IPS-20b (cell line): Measurements from ENCODE around the gene MPC1.
"Not testable (repeated sequence)": the region's sequence is repeated elsewhere in the genome, so short reads cannot be mapped to it uniquely, and the experiment has no call there.

Experiments used
- H3K27ac ChIP-seq: one replicate; pipeline ENCODE4 v1.5.1; 2013; ENCODE audit warnings: low read length
- H3K27me3 ChIP-seq: 2 replicates; pipeline ENCODE4 v1.6.1; 2013; ENCODE audit warnings: mild to moderate bottlenecking, low read length, inconsistent platforms; ENCODE audit not compliant: insufficient read depth
- H3K36me3 ChIP-seq: 2 replicates; pipeline ENCODE4 v1.6.1; 2013; ENCODE audit warnings: low read depth, mild to moderate bottlenecking, inconsistent platforms, low read length, moderate library complexity; ENCODE audit not compliant: insufficient read depth
- H3K4me1 ChIP-seq: 2 replicates; pipeline ENCODE4 v1.6.1; 2013; ENCODE audit warnings: mild to moderate bottlenecking, control low read depth, inconsistent platforms, low read length, moderate library complexity; ENCODE audit not compliant: insufficient read depth
- H3K4me3 ChIP-seq: 2 replicates; pipeline ENCODE4 v1.5.1; 2013; ENCODE audit warnings: mild to moderate bottlenecking, low read length, inconsistent platforms
- H3K9ac ChIP-seq: 2 replicates; pipeline ENCODE4 v1.6.1; 2013; ENCODE audit warnings: low read depth, mild to moderate bottlenecking, inconsistent platforms, low read length, moderate library complexity
- H3K9me3 ChIP-seq: 2 replicates; pipeline ENCODE4 v1.6.1; 2013; ENCODE audit warnings: mild to moderate bottlenecking, low read depth, low read length, inconsistent platforms; ENCODE audit not compliant: insufficient read depth

MPC1 gene

DNA sequence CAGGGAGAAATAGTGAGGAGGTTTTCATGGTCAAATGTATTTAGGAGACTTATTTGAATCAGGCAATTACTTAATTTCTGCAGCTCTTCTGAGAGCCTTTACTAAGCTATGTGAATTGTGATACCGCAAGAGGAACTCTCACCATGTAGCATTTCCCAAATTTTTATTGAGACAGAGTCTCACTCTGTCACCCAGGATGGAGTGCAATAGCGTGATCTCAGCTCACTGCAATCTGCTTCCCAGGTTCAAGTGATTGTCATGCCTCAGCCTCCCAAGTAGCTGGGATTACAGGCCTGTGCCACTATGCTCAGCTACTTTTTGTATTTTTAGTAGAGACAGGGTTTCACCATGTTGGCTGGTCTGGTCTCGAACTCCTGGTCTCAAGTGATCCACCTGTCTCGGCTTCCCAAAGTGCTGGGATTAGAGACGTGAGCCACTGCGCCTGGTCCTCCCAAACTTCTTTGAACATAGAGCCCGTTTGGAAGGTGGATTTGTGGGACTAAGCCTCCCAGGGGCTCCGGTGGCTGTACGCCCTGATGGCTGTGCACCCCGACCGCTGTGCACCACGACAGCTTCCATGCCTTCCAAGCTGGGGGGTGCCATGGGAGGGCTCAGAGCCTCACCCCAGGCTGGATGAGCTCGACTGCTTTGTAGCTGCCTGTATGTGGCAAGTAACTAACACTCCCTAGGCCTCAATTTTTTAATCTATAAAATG is 5.7 kb upstream of the MPC1 start:
- H3K4me3 ChIP-seq = no peak overlapping the region
- no peaks in the 10 kb centered on the region for H3K36me3 ChIP-seq
- H3K4me1 ChIP-seq = peaks cover 4% of the 10 kb centered on the region
- H3K27me3 ChIP-seq = no peaks in the 10 kb centered on the region
- no peak overlapping the region for H3K9ac ChIP-seq
- H3K9me3 ChIP-seq = no peaks in the 10 kb centered on the region
- H3K27ac ChIP-seq = no peak overlapping the region

DNA sequence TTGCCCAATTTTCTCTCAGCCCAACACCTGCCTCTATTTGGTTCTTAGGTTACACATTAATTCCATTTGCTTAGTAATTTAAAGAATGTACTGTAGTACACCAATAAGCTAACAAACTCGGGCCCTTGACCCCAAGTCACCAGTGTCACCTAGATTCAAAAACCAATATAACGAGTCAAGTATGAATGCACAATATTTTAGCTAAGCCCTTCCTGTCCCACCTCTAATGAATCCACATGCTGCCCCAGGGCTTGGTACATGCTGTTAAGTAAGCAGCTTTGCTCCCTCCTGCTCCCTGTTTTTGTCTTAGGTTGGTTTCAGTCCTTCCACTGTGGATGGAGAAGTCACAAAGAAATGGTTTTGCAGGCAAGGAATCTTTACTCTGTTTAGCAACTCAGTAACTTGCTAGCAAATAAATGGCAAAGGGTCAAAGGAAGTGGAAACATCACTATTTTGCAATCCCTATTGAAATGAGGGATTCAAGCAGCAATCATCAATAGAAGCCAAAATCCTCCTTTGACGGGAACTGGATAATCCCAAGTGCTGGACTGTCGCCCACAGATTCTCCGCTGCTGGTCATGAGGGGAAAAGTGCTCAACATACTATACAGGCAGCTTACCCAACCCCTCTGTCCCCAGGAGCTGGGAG is 5.0 kb upstream of the MPC1 start:
- Histone ChIP-seq H3K36me3 (no peaks in the 10 kb centered on the region), H3K27me3 (no peaks in the 10 kb centered on the region), H3K9ac (no peak overlapping the region), H3K9me3 (no peaks in the 10 kb centered on the region), H3K27ac (no peak overlapping the region), H3K4me3 (no peak overlapping the region), H3K4me1 (peaks cover 4% of the 10 kb centered on the region)

DNA sequence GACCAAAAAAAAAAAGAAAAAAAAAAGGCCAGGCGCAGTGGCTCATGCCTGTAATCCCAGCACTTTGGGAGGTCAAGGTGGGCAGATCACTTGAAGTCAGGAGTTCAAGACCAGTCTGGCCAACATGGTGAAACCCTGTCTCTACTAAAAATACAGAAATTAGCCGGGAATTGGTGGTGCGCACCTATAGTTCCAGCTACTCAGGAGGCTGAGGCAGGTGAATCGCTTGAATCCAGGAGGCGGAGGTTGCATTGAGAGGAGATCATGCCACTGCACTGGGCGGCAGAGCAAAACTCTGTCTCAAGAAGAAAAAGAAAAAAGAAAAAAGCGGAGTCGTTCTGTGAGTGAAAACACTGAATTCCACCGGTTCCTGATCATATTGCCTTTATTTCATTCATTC is 4.4 kb upstream of the MPC1 start:
- H3K27ac ChIP-seq, H3K27me3 ChIP-seq, H3K4me1 ChIP-seq, H3K36me3 ChIP-seq, H3K9me3 ChIP-seq, H3K4me3 ChIP-seq, H3K9ac ChIP-seq: not testable (repeated sequence)

DNA sequence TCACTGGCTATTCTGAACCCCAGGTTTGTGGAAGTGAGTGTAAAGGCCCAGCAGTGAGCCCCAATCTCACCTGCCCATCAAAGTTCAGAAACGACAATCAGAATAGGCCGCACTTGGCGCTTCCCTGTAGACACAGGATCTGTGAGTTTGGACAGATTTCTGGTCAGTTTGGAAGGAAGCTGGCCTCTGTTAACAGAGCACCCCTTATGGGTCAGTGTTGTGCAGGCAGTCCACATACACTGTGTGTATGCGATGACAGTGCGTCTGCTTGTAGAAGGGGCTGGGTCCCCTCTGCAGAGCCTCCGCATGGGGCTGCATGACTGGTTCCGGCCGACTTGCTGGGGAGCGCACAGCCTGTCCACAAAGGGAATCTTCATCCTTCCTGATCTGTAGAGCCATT is 3.4 kb upstream of the MPC1 start:
- Histone ChIP-seq H3K9ac (no peak overlapping the region), H3K9me3 (no peaks in the 10 kb centered on the region), H3K27ac (no peak overlapping the region), H3K4me3 (no peak overlapping the region), H3K27me3 (no peaks in the 10 kb centered on the region; the same call in 1 of the 2 replicates), H3K36me3 (no peaks in the 10 kb centered on the region), H3K4me1 (peaks cover 9% of the 10 kb centered on the region)

- H3K9ac ChIP-seq = peak overlapping the region; percentile 83; the same call in 1 of the 2 replicates
- H3K27me3 ChIP-seq, H3K9me3 ChIP-seq, H3K36me3 ChIP-seq, H3K4me1 ChIP-seq: not testable (repeated sequence)
- H3K4me3 ChIP-seq = peak overlapping the region; percentile 93
- peak overlapping the region; percentile 12 for H3K27ac ChIP-seq
Measured at GRCh38 chr6:166383802-166384363, 1.1 kb upstream of the MPC1 start.

DNA sequence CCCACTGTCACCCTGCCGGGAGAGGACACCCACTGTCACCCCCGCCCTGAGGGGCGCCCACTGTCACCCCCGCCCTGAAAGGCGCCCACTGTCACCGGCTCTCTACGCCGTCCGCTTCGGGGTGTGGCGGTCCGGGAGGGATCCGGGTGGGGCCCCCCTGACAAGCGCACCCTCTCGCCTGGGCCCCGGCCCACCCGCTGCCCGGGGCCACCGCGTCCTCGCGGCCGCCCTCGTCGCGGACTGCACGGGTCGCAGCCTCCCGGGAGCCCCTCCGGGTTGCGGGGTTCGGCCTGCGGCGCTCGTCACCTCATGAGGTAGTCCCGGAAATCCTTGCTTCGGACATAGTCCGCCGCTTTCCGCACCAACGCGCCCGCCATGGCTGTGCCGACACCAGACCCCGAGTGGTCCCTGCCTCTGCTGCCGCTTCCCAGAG is 224 bp downstream of the MPC1 start:
- Histone ChIP-seq H3K9me3 (no peaks in the 10 kb centered on the region), H3K27ac (no peak overlapping the region), H3K4me3 (peak overlapping the region; percentile 93), H3K27me3 (no peaks in the 10 kb centered on the region; the same call in 1 of the 2 replicates), H3K4me1 (peaks cover 6% of the 10 kb centered on the region; the same call in 1 of the 2 replicates), H3K36me3 (no peaks in the 10 kb centered on the region), H3K9ac (no peak overlapping the region)

DNA sequence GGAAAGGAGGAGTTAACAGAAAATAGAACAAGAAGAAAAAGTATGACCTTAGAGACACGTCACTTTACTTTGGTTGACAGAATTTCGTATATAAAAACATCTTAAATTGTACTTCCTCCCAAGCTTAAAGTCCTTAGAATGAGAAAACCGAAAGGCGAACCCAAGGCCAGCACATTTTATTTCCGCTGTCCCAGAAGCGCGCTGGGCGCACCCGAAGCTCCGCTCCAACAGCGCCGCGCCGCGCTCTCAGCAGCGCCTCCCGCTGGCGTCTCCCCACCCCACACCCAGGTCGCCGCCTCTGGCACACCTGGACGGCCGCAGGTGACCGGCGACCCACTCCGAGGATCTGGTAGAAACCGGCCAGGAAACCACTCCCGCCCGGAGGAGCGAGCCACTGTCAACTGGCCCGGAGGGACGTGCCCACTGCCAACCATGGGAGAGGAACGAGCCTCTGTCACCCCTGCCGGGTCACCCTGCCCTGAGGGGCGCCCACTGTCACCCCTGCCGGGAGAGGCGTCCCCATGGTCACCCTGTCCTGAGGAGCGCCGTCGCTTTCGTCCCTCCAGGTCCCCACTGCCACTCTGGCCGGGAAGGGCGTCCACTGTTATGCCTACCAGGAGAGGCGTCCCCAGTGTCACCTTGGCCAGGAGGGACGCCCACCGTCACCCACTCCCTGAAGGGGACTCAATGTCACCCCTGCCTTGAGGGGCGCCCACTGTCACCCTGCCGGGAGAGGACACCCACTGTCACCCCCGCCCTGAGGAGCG is 824 bp downstream of the MPC1 start:
- Histone ChIP-seq H3K27me3 (no peaks in the 10 kb centered on the region; the same call in 1 of the 2 replicates), H3K27ac (no peak overlapping the region), H3K4me3 (peak overlapping the region; percentile 93), H3K9me3 (no peaks in the 10 kb centered on the region), H3K36me3 (no peaks in the 10 kb centered on the region), H3K4me1 (peaks cover 6% of the 10 kb centered on the region; the same call in 1 of the 2 replicates), H3K9ac (peak overlapping the region; percentile 45; the same call in 1 of the 2 replicates)

DNA sequence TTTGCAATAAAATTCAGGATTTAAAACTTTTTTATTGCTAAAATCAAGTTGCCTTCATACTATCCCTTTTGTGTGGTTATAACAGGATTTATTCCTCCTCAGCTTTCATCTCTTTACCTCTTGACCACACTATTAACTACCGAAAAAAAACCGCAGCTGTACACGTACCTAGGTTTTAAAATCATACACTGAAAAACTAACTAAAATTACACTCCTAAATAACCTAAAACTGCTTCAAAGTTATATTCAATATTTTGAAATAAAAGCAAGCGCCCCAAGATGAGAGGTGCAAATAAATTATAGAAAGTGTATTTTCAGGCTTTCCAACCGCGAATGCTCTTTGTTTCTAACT is 1.4 kb downstream of the MPC1 start:
- Histone ChIP-seq H3K27ac (no peak overlapping the region), H3K4me3 (peak overlapping the region; percentile 93)

DNA sequence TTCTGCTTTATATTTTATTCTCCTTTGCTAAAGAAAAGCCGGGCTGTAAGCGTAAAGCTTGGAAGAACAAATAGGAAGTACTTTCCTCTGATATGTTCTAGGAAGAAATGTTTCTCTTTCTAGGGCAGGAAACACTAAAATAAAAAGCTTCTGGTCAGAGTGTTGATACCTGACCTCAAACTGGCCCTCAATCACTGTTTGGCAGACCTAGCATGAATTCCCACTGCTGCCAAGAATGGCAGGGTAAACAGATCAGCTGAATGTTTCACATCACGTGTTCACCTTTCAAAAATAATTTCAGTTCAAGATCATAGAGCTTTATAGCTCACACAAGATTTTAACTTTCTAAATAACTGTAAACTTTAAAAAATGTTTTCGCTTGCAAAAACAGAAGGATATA is 2.9 kb downstream of the MPC1 start:
- Histone ChIP-seq H3K9me3 (no peaks in the 10 kb centered on the region), H3K4me3 (no peak overlapping the region), H3K9ac (no peak overlapping the region), H3K4me1 (peaks cover 6% of the 10 kb centered on the region; the same call in 1 of the 2 replicates), H3K27me3 (no peaks in the 10 kb centered on the region; the same call in 1 of the 2 replicates), H3K36me3 (no peaks in the 10 kb centered on the region), H3K27ac (no peak overlapping the region)

More for the DNA sequence above, 1.4 kb downstream of the MPC1 start:
- peak overlapping the region; percentile 45; the same call in 1 of the 2 replicates for H3K9ac ChIP-seq
- H3K36me3 ChIP-seq = no peaks in the 10 kb centered on the region
- no peaks in the 10 kb centered on the region; the same call in 1 of the 2 replicates for H3K27me3 ChIP-seq
- H3K4me1 ChIP-seq = peaks cover 6% of the 10 kb centered on the region; the same call in 1 of the 2 replicates
- H3K9me3 ChIP-seq = no peaks in the 10 kb centered on the region

GRCh38 chr6:166379103-166379586 is 3.6 kb downstream of the MPC1 start:
- H3K9me3 ChIP-seq = no peaks in the 10 kb centered on the region
- H3K4me1 ChIP-seq = peaks cover 6% of the 10 kb centered on the region; the same call in 1 of the 2 replicates
- no peaks in the 10 kb centered on the region; the same call in 1 of the 2 replicates for H3K27me3 ChIP-seq
- no peaks in the 10 kb centered on the region for H3K36me3 ChIP-seq
- H3K4me3 ChIP-seq = no peak overlapping the region
- H3K9ac ChIP-seq = no peak overlapping the region
- H3K27ac ChIP-seq = no peak overlapping the region

- no peaks in the 10 kb centered on the region for H3K9me3 ChIP-seq
Measured at GRCh38 chr6:166377721-166378120, 5.0 kb downstream of the MPC1 start.

More at GRCh38 chr6:166377721-166378120, 5.0 kb downstream of the MPC1 start:
- Histone ChIP-seq H3K36me3 (no peaks in the 10 kb centered on the region), H3K4me1 (peaks cover 6% of the 10 kb centered on the region; the same call in 1 of the 2 replicates), H3K4me3 (no peak overlapping the region), H3K27me3 (no peaks in the 10 kb centered on the region; the same call in 1 of the 2 replicates), H3K27ac (no peak overlapping the region), H3K9ac (no peak overlapping the region)
